T-helper 2 cell treated with Interferon-gamma antibody and Interleukin-4, amounts not matched to agents 5 μg/mL and 100 μg/mL, for 36 hours (primary cell): ENCODE results near the gene PRKN.

Source experiments
- DNase-seq: peaks from one replicate; pipeline ENCODE4 v3.0.0; 2021; ENCODE audit warnings: low spot score
- H3K27ac Mint-ChIP-seq: one replicate; pipeline ENCODE4 v1.8.0; 2021; ENCODE audit warnings: mild to moderate bottlenecking, mixed read lengths
- H3K27me3 Mint-ChIP-seq: one replicate; pipeline ENCODE4 v1.8.0; 2021; ENCODE audit warnings: low read depth, mixed read lengths
- H3K36me3 Mint-ChIP-seq: one replicate; pipeline ENCODE4 v1.8.0; 2021; ENCODE audit warnings: low read depth, mixed read lengths
- H3K4me1 Mint-ChIP-seq: one replicate; pipeline ENCODE4 v1.8.0; 2021; ENCODE audit warnings: low read depth, mixed read lengths
- H3K4me3 Mint-ChIP-seq: one replicate; pipeline ENCODE4 v1.8.0; 2022; ENCODE audit warnings: mild to moderate bottlenecking, moderate library complexity, mixed read lengths
- H3K9me3 Mint-ChIP-seq: one replicate; pipeline ENCODE4 v1.8.0; 2021; ENCODE audit warnings: mixed read lengths

Gene PRKN

GRCh38 chr6:162220876-162221275 is 506.7 kb downstream of the PRKN start:
- no peak for DNase-seq
- Mint-ChIP-seq H3K36me3 (no peaks in the 10 kb centered on the region), H3K4me3 (no peak overlapping the region), H3K4me1 (no peaks in the 10 kb centered on the region), H3K27ac (no peak overlapping the region), H3K9me3 (peaks cover 3% of the 10 kb centered on the region), H3K27me3 (no peaks in the 10 kb centered on the region)

GRCh38 chr6:162219266-162219665 is 508.3 kb downstream of the PRKN start:
- Mint-ChIP-seq H3K4me1 (no peaks in the 10 kb centered on the region), H3K4me3 (no peak overlapping the region), H3K36me3 (no peaks in the 10 kb centered on the region), H3K27me3 (no peaks in the 10 kb centered on the region), H3K27ac (no peak overlapping the region), H3K9me3 (peaks cover 3% of the 10 kb centered on the region)
- no peak for DNase-seq

GRCh38 chr6:162217811-162218493 is 509.6 kb downstream of the PRKN start:
- Mint-ChIP-seq H3K27me3 (no peaks in the 10 kb centered on the region), H3K4me1 (no peaks in the 10 kb centered on the region), H3K4me3 (no peak overlapping the region), H3K27ac (no peak overlapping the region), H3K9me3 (peaks cover 3% of the 10 kb centered on the region), H3K36me3 (no peaks in the 10 kb centered on the region)
- DNase-seq = no peak

GRCh38 chr6:162217058-162217457 is 510.5 kb downstream of the PRKN start:
- Mint-ChIP-seq H3K4me3 (no peak overlapping the region), H3K9me3 (peaks cover 3% of the 10 kb centered on the region), H3K4me1 (no peaks in the 10 kb centered on the region), H3K36me3 (no peaks in the 10 kb centered on the region), H3K27me3 (no peaks in the 10 kb centered on the region), H3K27ac (no peak overlapping the region)
- no peak for DNase-seq

- H3K4me1 Mint-ChIP-seq = no peaks in the 10 kb centered on the region
- H3K4me3 Mint-ChIP-seq = no peak overlapping the region
- no peaks in the 10 kb centered on the region for H3K36me3 Mint-ChIP-seq
- no peak for DNase-seq
- no peak overlapping the region for H3K27ac Mint-ChIP-seq
- H3K9me3 Mint-ChIP-seq = peaks cover 7% of the 10 kb centered on the region
- H3K27me3 Mint-ChIP-seq = no peaks in the 10 kb centered on the region
Measured at GRCh38 chr6:162211777-162212176, 515.8 kb downstream of the PRKN start.

GRCh38 chr6:162211022-162211421 is 516.5 kb downstream of the PRKN start:
- Mint-ChIP-seq H3K9me3 (peaks cover 7% of the 10 kb centered on the region), H3K27ac (no peak overlapping the region), H3K36me3 (no peaks in the 10 kb centered on the region), H3K27me3 (no peaks in the 10 kb centered on the region), H3K4me3 (no peak overlapping the region), H3K4me1 (no peaks in the 10 kb centered on the region)
- DNase-seq = no peak

GRCh38 chr6:162203287-162203686 is 524.3 kb downstream of the PRKN start:
- H3K27me3 Mint-ChIP-seq = no peaks in the 10 kb centered on the region
- H3K27ac Mint-ChIP-seq = no peak overlapping the region

GRCh38 chr6:162200945-162201690 is 526.4 kb downstream of the PRKN start:
- Mint-ChIP-seq H3K27me3 (no peaks in the 10 kb centered on the region), H3K4me3 (no peak overlapping the region), H3K4me1 (no peaks in the 10 kb centered on the region), H3K36me3 (no peaks in the 10 kb centered on the region), H3K27ac (no peak overlapping the region), H3K9me3 (no peaks in the 10 kb centered on the region)
- no peak for DNase-seq

More at GRCh38 chr6:162203287-162203686, 524.3 kb downstream of the PRKN start:
- no peaks in the 10 kb centered on the region for H3K36me3 Mint-ChIP-seq
- H3K9me3 Mint-ChIP-seq = peaks cover 3% of the 10 kb centered on the region
- H3K4me1 Mint-ChIP-seq = no peaks in the 10 kb centered on the region
- no peak overlapping the region for H3K4me3 Mint-ChIP-seq
- DNase-seq = no peak

GRCh38 chr6:162200041-162200440 is 527.5 kb downstream of the PRKN start:
- no peaks in the 10 kb centered on the region for H3K4me1 Mint-ChIP-seq
- no peaks in the 10 kb centered on the region for H3K27me3 Mint-ChIP-seq
- H3K36me3 Mint-ChIP-seq = no peaks in the 10 kb centered on the region
- no peak overlapping the region for H3K4me3 Mint-ChIP-seq
- H3K27ac Mint-ChIP-seq = no peak overlapping the region
- no peaks in the 10 kb centered on the region for H3K9me3 Mint-ChIP-seq
- no peak for DNase-seq

- Mint-ChIP-seq H3K9me3 (no peaks in the 10 kb centered on the region), H3K27me3 (no peaks in the 10 kb centered on the region), H3K4me3 (no peak overlapping the region), H3K36me3 (no peaks in the 10 kb centered on the region), H3K4me1 (no peaks in the 10 kb centered on the region), H3K27ac (no peak overlapping the region)
- DNase-seq = no peak
Measured at GRCh38 chr6:162198925-162199324, 528.6 kb downstream of the PRKN start.

- Mint-ChIP-seq H3K4me1 (no peaks in the 10 kb centered on the region), H3K4me3 (no peak overlapping the region), H3K27me3 (no peaks in the 10 kb centered on the region), H3K36me3 (no peaks in the 10 kb centered on the region), H3K9me3 (no peaks in the 10 kb centered on the region), H3K27ac (no peak overlapping the region)
- DNase-seq = no peak
Measured at GRCh38 chr6:162198076-162198475, 529.5 kb downstream of the PRKN start.

- Mint-ChIP-seq H3K36me3 (no peaks in the 10 kb centered on the region), H3K9me3 (no peaks in the 10 kb centered on the region), H3K27ac (no peak overlapping the region), H3K4me1 (no peaks in the 10 kb centered on the region), H3K4me3 (no peak overlapping the region), H3K27me3 (no peaks in the 10 kb centered on the region)
- no peak for DNase-seq
Measured at GRCh38 chr6:162195441-162195840, 532.1 kb downstream of the PRKN start.

- Mint-ChIP-seq H3K27ac (no peak overlapping the region), H3K9me3 (no peaks in the 10 kb centered on the region), H3K4me3 (no peak overlapping the region), H3K36me3 (no peaks in the 10 kb centered on the region), H3K27me3 (no peaks in the 10 kb centered on the region), H3K4me1 (no peaks in the 10 kb centered on the region)
- DNase-seq = no peak
Measured at GRCh38 chr6:162190981-162191380, 536.6 kb downstream of the PRKN start.

- no peaks in the 10 kb centered on the region for H3K4me1 Mint-ChIP-seq
- H3K36me3 Mint-ChIP-seq = no peaks in the 10 kb centered on the region
- no peak for DNase-seq
- H3K27ac Mint-ChIP-seq = no peak overlapping the region
- H3K9me3 Mint-ChIP-seq = no peaks in the 10 kb centered on the region
- no peaks in the 10 kb centered on the region for H3K27me3 Mint-ChIP-seq
- H3K4me3 Mint-ChIP-seq = no peak overlapping the region
Measured at GRCh38 chr6:162187168-162187935, 540.2 kb downstream of the PRKN start.
